AG04450 (cell line): ENCODE results near the gene FAU. TPM values are rescaled to one million over a fixed set of nuclear protein-coding genes. Genes with fewer than 3 reads are reported as not detected.
A peak's percentile ranks its signal among the peaks of the same experiment; 100 is the strongest.

Experiments
- CTCF ChIA-PET: fragments of 300-600, 350-600 bp; formaldehyde crosslinking; extraction: SDS; loops from one replicate; lab custom pipeline; 2022; ENCODE audit warnings: antibody characterized with exemption, inconsistent platforms; lab: Charles Lee
- POLR2A ChIA-PET: fragments of 350-600 bp; formaldehyde crosslinking; extraction: SDS; loops from one replicate; lab custom pipeline; 2021; ENCODE audit warnings: antibody characterized with exemption, inconsistent platforms; lab: Yijun Ruan, JAX
- DNase-seq: peaks from one replicate; pipeline ENCODE4 v3.0.0-alpha.2; 2011; ENCODE audit warnings: low read depth, low spot score
- H3K27ac ChIP-seq: one replicate; pipeline ENCODE4 v1.5.1; 2012; ENCODE audit warnings: low read depth, low read length, control low read depth
- H3K27me3 ChIP-seq: one replicate; pipeline ENCODE4 v1.6.0; 2012; ENCODE audit warnings: low read length; ENCODE audit not compliant: control insufficient read depth, insufficient read depth
- H3K4me3 ChIP-seq: 2 replicates; pipeline ENCODE4 v1.5.1; 2011; ENCODE audit warnings: mild to moderate bottlenecking, low read depth, low read length, control low read depth
- H3K9me3 ChIP-seq: 2 replicates; pipeline ENCODE4 v1.5.1; 2012; ENCODE audit warnings: low read length; ENCODE audit not compliant: control insufficient read depth, insufficient read depth
- polyA plus RNA-seq: library from polyadenylated mRNA; depleted of rRNA; stranded (reverse); fragments of >200 nt; gene quantifications from 2 replicates; pipeline ENCODE4 v1.2.3, GENCODE V29; 2011
- TF ChIP-seq, protein P1 (sequence below): IDR thresholded peaks from 2 replicates; pipeline ENCODE4 v1.5.1; 2011; ENCODE audit warnings: low read depth, low read length, control low read depth, inconsistent platforms

The FAU gene
- polyA plus RNA-seq, 1 experiment = 426 TPM

DNA sequence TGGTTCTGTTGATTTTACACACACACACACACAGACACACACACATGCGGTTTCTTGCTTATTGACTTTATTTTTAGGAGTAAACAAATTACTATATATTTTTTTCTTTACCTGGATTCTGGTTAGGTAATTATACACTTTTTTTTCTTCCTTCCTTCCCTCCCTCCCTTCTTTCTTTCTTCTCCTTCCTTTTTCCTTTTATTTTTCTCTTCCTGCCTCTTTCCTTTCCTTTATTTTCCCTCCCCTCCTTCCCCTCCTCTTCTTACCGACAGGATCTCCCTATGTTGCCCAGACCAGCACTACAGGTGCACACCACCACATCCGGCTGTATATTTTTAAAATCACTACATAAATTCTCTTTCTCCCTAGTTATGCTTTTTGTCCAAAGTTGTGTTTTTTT is 45.0 kb upstream of the FAU start:
- H3K27ac ChIP-seq = no peak overlapping the region
- H3K27me3 ChIP-seq = no peaks in the 10 kb centered on the region
- ChIA-PET POLR2A (no interaction called here), CTCF (no interaction called here)
- no peak overlapping the region for H3K4me3 ChIP-seq
- DNase-seq = no peak
- H3K9me3 ChIP-seq = peaks cover 3% of the 10 kb centered on the region; the same call in 1 of the 2 replicates
- TF ChIP-seq, protein P1, sequence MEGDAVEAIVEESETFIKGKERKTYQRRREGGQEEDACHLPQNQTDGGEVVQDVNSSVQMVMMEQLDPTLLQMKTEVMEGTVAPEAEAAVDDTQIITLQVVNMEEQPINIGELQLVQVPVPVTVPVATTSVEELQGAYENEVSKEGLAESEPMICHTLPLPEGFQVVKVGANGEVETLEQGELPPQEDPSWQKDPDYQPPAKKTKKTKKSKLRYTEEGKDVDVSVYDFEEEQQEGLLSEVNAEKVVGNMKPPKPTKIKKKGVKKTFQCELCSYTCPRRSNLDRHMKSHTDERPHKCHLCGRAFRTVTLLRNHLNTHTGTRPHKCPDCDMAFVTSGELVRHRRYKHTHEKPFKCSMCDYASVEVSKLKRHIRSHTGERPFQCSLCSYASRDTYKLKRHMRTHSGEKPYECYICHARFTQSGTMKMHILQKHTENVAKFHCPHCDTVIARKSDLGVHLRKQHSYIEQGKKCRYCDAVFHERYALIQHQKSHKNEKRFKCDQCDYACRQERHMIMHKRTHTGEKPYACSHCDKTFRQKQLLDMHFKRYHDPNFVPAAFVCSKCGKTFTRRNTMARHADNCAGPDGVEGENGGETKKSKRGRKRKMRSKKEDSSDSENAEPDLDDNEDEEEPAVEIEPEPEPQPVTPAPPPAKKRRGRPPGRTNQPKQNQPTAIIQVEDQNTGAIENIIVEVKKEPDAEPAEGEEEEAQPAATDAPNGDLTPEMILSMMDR = no peak

DNA sequence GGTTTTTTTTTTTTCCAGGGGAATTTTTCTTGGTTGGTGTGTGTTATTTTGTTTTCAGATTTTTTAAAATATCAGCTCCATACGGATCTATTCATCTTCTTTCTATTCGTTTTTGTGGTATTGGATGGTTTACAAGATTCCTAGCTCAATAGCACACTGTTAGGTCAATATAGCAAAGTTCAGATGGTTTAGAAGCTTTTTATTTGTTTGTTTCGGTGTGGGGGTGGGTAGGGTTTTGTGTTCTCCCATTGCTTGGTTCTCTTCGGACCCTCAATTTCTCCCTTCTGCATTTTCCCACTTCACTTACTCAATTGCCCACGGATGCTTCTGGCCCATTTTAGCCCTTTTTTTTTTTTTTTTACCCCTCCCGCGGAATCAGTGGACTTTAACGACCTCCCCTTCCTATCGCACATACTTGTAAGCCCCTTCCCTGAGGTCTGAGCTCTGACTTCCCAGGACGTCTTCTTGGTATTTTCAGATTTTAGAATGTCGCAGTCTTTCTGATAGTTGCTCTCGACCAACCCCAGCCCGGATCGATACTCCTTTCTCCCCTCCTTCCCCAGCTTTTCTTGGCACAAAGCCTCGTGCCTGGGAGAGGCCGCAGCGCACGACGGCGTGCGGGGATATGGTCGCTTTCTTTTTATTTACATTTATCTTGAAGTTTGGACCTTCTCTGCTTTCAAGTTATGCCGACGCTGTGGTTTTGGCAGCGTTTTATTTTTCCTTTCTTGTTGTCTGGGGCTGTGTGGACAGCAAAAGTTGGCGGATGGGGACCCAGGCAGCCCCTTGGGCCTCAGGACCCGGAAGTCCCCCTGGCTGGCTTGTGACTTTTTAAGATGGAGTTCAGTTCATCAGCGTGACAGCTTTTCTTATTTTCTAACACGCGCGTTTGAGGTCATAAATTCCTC is 43.7 kb upstream of the FAU start:
- TF ChIP-seq, protein P1 = no peak
- Histone ChIP-seq H3K27ac (no peak overlapping the region), H3K4me3 (peak overlapping the region; percentile 25; the same call in 1 of the 2 replicates), H3K27me3 (no peaks in the 10 kb centered on the region), H3K9me3 (peaks cover 3% of the 10 kb centered on the region; the same call in 1 of the 2 replicates)
- POLR2A ChIA-PET = interaction anchor here (0.6 to 1.6 kb wide), 3 partner anchors 22 to 41 kb away, joined by 4 to 6 read pairs (median 4); no protein-coding TSS in a partner anchor
- DNase-seq = no peak
- CTCF ChIA-PET = interaction anchor here (0.6 to 0.9 kb wide), 2 partner anchors 18 to 40 kb away, joined by 3 read pairs; no protein-coding TSS in a partner anchor

DNA sequence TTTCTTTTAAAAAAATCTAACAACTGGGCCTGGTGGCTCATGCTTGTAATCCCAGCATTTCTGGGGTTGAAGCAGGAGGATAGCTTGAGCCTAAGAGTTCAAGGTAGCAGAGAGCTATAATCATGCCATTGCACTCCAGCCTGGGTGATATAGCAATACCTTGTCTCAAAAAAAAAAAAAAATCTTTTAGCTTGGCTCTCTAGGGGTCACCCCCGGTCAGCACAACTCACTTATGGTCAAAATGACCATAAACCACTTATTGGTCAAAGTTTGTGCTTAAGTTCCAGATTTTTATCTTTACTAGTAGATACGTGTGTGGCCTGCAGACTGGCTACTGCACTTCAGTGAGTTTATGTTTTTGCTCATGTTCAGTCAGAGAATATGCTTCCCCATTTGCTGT is 41.8 kb upstream of the FAU start:
- Histone ChIP-seq H3K9me3 (no peaks in the 10 kb centered on the region), H3K27me3 (no peaks in the 10 kb centered on the region), H3K27ac (no peak overlapping the region), H3K4me3 (no peak overlapping the region)
- TF ChIP-seq, protein P1 = no peak
- ChIA-PET POLR2A (interaction anchor here (0.7 to 1.6 kb wide), 2 partner anchors 29 to 98 kb away, joined by 5 to 6 read pairs; partner anchors contain the start of gene POLA2), CTCF (interaction anchor here (1.5 kb wide), 1 partner anchor 12 kb away, joined by 5 read pairs; no protein-coding TSS in a partner anchor)
- no peak for DNase-seq

DNA sequence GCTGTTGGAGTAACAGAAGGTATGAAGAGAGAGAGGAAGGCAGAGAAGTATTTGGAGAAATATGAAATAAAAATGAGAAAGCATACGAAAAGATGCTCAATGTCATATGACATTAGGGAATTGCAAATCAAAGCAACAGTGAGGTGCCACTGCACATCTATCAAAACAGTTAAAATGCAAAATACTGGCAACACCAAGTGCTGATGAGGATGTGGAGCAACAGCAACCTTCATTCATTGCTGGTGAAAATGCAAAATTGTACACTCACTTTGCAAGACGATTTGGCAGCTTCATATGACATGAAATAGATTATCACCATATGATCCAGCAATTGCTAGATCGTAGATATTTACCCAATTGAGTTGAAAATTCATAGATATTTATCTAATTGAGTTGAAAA is 38.7 kb upstream of the FAU start:
- no peak overlapping the region for H3K27ac ChIP-seq
- ChIA-PET CTCF (no interaction called here), POLR2A (no interaction called here)
- no peak overlapping the region for H3K4me3 ChIP-seq
- H3K27me3 ChIP-seq = no peaks in the 10 kb centered on the region
- H3K9me3 ChIP-seq = no peaks in the 10 kb centered on the region
- DNase-seq = no peak
- TF ChIP-seq, protein P1 = no peak

DNA sequence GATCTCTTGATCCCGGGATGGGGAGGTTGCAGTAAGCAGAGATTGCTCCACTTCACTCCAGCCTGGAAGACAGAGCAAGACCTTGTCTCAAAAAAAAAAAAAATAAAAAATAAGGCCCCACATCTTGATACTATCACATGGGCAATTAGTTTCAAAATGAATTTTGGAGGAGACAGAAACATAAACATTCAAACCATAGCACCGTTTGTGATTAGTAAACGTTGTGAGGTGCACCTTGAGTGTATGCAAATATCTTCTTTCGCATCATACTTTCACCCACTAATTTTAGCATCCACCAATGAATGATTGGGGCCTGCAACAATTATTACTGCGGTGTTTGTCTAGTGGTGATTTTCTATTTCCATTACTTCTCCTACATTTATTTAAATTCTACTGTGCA is 37.1 kb upstream of the FAU start:
- Histone ChIP-seq H3K27me3 (no peaks in the 10 kb centered on the region), H3K4me3 (no peak overlapping the region), H3K9me3 (no peaks in the 10 kb centered on the region), H3K27ac (no peak overlapping the region)
- TF ChIP-seq, protein P1 = no peak
- ChIA-PET POLR2A (no interaction called here), CTCF (no interaction called here)
- no peak for DNase-seq
